H1 (cell line): ENCODE results near the gene LURAP1L. TPM values are rescaled to one million over a fixed set of nuclear protein-coding genes. Genes with fewer than 3 reads are reported as not detected.

Experiments
- BACH1 ChIP-seq: IDR thresholded peaks from 2 replicates; pipeline ENCODE4 v1.6.1; 2012; ENCODE audit warnings: low read length, improper control_type of control experiment
- GTF2F1 ChIP-seq: IDR thresholded peaks from 2 replicates; pipeline ENCODE4 v1.6.1; 2012; ENCODE audit warnings: low read depth, low read length, improper control_type of control experiment, borderline replicate concordance
- JUN ChIP-seq: IDR thresholded peaks from 2 replicates; pipeline ENCODE4 v1.6.1; 2011; ENCODE audit warnings: low read depth, mild to moderate bottlenecking, improper control_type of control experiment, low read length
- KDM1A ChIP-seq: fragments of 200-600, 300-600 bp; sonication (generic); IDR thresholded peaks from 2 replicates; pipeline ENCODE4 v1.7.1; 2016; ENCODE audit warnings: mild to moderate bottlenecking, low read length, borderline replicate concordance
- POLR2AphosphoS5 ChIP-seq: IDR thresholded peaks from 2 replicates; pipeline ENCODE4 v1.6.1; 2011; ENCODE audit warnings: low read depth, low read length
- POU5F1 ChIP-seq: IDR thresholded peaks from 2 replicates; pipeline ENCODE4 v1.6.1; 2011; ENCODE audit warnings: low read depth, mild to moderate bottlenecking, low read length, moderate library complexity
- RBBP5 ChIP-seq: IDR thresholded peaks from 2 replicates; pipeline ENCODE4 v1.7.1; 2012; ENCODE audit warnings: low read depth, mild to moderate bottlenecking, inconsistent platforms, low read length, moderate library complexity, borderline replicate concordance
- SIX5 ChIP-seq: IDR thresholded peaks from 2 replicates; pipeline ENCODE4 v1.6.1; 2011; ENCODE audit warnings: mild to moderate bottlenecking, low read depth, low read length
- polyA plus RNA-seq, 7 experiments: library from polyadenylated mRNA; depleted of rRNA in 3 of 7; stranded (reverse) in 5 of 7; unstranded in 2 of 7; fragments of >200 nt in 5 of 7; fragments of 200-250 nt in 2 of 7; gene quantifications; 1 replicate in 5 of 7; 2 replicates in 1 of 7; 4 replicates in 1 of 7; pipeline versions ENCODE4 v1.2.1 to v1.2.3, GENCODE V29; 2011 to 2013; ENCODE audit warnings: missing spikeins in 2 of 7, mixed read lengths in 2 of 7
- total RNA-seq: library from RNA; stranded (reverse); fragmentation: NEBNext Ultra II Directional; extraction: Animal tissue kit (Norgen Biotek cat#: 25700); gene quantifications from 2 replicates; pipeline ENCODE4 v1.2.1, GENCODE V29; 2021
- TF ChIP-seq, protein P1 (sequence below): IDR thresholded peaks from 2 replicates; pipeline ENCODE4 v1.6.1; 2012; ENCODE audit warnings: inconsistent platforms

Gene LURAP1L
- total and polyA plus RNA-seq, 2 of the 8 experiments (the other 6 are each of a cell fraction or from before 2014, with no cell fraction given) = 0.63 to 1.2 TPM

GRCh38 chr9:12775679-12776512 lies 1.1 kb downstream of the LURAP1L start (continued):
- TF ChIP-seq, protein P1, sequence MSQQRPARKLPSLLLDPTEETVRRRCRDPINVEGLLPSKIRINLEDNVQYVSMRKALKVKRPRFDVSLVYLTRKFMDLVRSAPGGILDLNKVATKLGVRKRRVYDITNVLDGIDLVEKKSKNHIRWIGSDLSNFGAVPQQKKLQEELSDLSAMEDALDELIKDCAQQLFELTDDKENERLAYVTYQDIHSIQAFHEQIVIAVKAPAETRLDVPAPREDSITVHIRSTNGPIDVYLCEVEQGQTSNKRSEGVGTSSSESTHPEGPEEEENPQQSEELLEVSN = peak; percentile 81
- no peak for TF ChIP-seq POLR2AphosphoS5
- no peak for TF ChIP-seq GTF2F1
- TF ChIP-seq KDM1A = no peak
- TF ChIP-seq RBBP5 = peak; percentile 57; the same call in 1 of the 2 replicates
- TF ChIP-seq POU5F1 = no peak
- no peak for TF ChIP-seq JUN
- TF ChIP-seq BACH1 = peak; percentile 28
- no peak for TF ChIP-seq SIX5
